Testis (tissue), 3 donors: ENCODE measurements around the gene USF2. TPM values are rescaled to one million over a fixed set of nuclear protein-coding genes. Genes with fewer than 3 reads are reported as not detected.

ENCODE experiments used
- DNase-seq: peaks from one replicate; pipeline ENCODE4 v3.0.0-alpha.2; 2019
- H3K27ac ChIP-seq, 2 donors: fragments of 200-600 bp; sonication (generic); one replicate each; pipeline ENCODE4 v1.5.1; 2019
- H3K27me3 ChIP-seq: fragments of 200-600 bp; sonication (generic); one replicate; pipeline ENCODE4 v1.5.1; 2019
- H3K36me3 ChIP-seq: fragments of 200-600 bp; sonication (generic); one replicate; pipeline ENCODE4 v1.5.1; 2017; ENCODE audit warnings: low read depth; ENCODE audit errors: missing control alignments
- H3K4me1 ChIP-seq: fragments of 200-600 bp; sonication (generic); one replicate; pipeline ENCODE4 v1.5.1; 2019
- H3K4me3 ChIP-seq, 2 donors: fragments of 200-600 bp; sonication (generic); one replicate each; pipeline ENCODE4 v1.5.1; 2017 to 2019
- H3K9me3 ChIP-seq: fragments of 200-600 bp; sonication (generic); one replicate; pipeline ENCODE4 v1.5.1; 2017
- POLR2A ChIP-seq: fragments of 450-650 bp; IDR thresholded peaks from one replicate; pipeline ENCODE4 v1.6.1; 2017; ENCODE audit warnings: antibody characterized with exemption, mild to moderate bottlenecking, moderate library complexity
- WGBS, 2 donors: methylation state at CpG; one replicate each; pipeline ENCODE4 v1.1.5; 2018; 5-methylcytosine and 5-hydroxymethylcytosine counted together
- intact Hi-C: fragments of 100-400 bp; cut with DNase I; formaldehyde crosslinking; loops from one replicate; pipeline ENCODE4 v1.15.1; 2023; ENCODE audit warnings: low total_unique reads
- polyA plus RNA-seq: library from polyadenylated mRNA; stranded (reverse); fragments of 350-450 nt; fragmentation: Illumina TruSeq; extraction: RNeasy Lipid Tissue Mini Kit (QIAGEN cat#74804); gene quantifications from one replicate; pipeline ENCODE4 v1.2.3, GENCODE V29; 2014; ENCODE audit warnings: low read depth, low replicate concordance; ENCODE audit not compliant: insufficient read depth
- total RNA-seq, 2 donors: library from RNA; depleted of rRNA; stranded (reverse); fragments of >200 nt; gene quantifications; one replicate each; pipeline ENCODE4 v1.2.3, GENCODE V29; 2016
- TF ChIP-seq, protein P1 (sequence below), 3 experiments: fragments of 450-650 bp in 2 of 3; fragments of 200-600 bp in 1 of 3; sonication (generic) in 1 of 3; IDR thresholded peaks; one replicate each; pipeline ENCODE4 v1.5.1; 2016 to 2019; ENCODE audit warnings: antibody characterized with exemption in 3 of 3, mild to moderate bottlenecking in 2 of 3, moderate library complexity in 1 of 3

The USF2 gene
- total and polyA plus RNA-seq, 3 donors from 2014 or later: 83.1 to 123 (median 105) TPM

DNA sequence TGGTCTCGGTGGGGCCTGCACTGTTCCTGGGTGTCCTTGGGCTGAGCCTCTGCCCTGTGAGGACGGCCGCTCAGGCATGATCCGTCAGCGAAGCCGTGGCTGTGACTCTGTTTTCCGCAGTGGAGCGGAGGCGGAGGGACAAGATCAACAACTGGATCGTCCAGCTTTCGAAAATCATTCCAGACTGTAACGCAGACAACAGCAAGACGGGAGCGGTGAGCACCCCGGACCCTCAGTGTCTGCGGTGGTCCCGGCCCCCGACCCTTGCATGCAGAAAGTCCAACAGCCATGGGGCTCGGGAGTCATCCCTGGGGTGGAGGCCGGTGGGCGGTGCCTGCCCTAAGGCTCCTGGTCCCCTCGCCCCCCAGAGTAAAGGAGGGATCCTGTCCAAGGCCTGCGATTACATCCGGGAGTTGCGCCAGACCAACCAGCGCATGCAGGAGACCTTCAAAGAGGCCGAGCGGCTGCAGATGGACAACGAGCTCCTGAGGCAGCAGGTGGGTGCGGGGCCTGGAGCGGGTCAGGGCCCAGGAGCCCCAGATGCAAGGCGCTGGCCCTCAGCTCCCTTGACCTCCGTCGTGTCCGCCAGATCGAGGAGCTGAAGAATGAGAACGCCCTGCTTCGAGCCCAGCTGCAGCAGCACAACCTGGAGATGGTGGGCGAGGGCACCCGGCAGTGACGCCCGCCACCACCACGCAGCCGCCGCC is 10.0 kb downstream of the USF2 start:
- H3K4me1 ChIP-seq: peaks cover 12% of the 10 kb centered on the region
- no peaks in the 10 kb centered on the region for H3K36me3 ChIP-seq
- TF ChIP-seq, protein P1, sequence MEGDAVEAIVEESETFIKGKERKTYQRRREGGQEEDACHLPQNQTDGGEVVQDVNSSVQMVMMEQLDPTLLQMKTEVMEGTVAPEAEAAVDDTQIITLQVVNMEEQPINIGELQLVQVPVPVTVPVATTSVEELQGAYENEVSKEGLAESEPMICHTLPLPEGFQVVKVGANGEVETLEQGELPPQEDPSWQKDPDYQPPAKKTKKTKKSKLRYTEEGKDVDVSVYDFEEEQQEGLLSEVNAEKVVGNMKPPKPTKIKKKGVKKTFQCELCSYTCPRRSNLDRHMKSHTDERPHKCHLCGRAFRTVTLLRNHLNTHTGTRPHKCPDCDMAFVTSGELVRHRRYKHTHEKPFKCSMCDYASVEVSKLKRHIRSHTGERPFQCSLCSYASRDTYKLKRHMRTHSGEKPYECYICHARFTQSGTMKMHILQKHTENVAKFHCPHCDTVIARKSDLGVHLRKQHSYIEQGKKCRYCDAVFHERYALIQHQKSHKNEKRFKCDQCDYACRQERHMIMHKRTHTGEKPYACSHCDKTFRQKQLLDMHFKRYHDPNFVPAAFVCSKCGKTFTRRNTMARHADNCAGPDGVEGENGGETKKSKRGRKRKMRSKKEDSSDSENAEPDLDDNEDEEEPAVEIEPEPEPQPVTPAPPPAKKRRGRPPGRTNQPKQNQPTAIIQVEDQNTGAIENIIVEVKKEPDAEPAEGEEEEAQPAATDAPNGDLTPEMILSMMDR (IDR thresholded peaks at IDR 0.05): no peak
- TF ChIP-seq POLR2A: no peak
- DNase-seq: peak; percentile 41
- H3K4me3 ChIP-seq: no peak overlapping the region
- intact Hi-C loops: no loop called here
- H3K27ac ChIP-seq: peak overlapping the region in 1 of 2 donors; percentile 7
- H3K27me3 ChIP-seq: no peaks in the 10 kb centered on the region
- no peaks in the 10 kb centered on the region for H3K9me3 ChIP-seq
- WGBS, 2 donors: 72 to 93% methylated on average over 8 to 41 of the region's 45 CpGs

DNA sequence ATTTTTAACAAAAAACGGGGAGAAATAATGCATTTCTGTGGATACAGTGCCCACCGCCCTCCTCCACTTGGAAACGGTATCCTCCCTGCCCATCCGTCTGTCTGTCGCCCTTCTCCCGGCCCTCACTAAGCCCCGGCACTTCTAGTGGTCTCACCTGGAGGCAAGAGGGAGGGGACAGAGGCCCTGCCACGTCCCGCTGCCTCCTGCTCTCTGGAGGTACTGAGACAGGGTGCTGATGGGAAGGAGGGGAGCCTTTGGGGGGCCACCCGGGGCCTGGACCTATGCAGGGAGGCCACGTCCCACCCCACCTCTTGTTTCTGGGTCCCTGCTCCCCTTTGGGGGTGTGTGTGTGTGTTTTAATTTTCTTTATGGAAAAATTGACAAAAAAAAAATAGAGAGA is 10.6 kb downstream of the USF2 start:
- TF ChIP-seq POLR2A: no peak
- TF ChIP-seq, protein P1 (IDR thresholded peaks at IDR 0.05): no peak
- Histone ChIP-seq H3K9me3 (no peaks in the 10 kb centered on the region), H3K4me1 (peaks cover 12% of the 10 kb centered on the region), H3K36me3 (no peaks in the 10 kb centered on the region), H3K27ac (no peak overlapping the region), H3K4me3 (no peak overlapping the region), H3K27me3 (no peaks in the 10 kb centered on the region)
- WGBS, 2 donors: 73 to 83% methylated on average over 11 of the region's 11 CpGs
- no peak for DNase-seq
- intact Hi-C loops: no loop called here

GRCh38 chr19:35279985-35280821 is 11.4 kb downstream of the USF2 start:
- Histone ChIP-seq H3K27ac (no peak overlapping the region), H3K27me3 (no peaks in the 10 kb centered on the region), H3K4me3 (no peak overlapping the region), H3K4me1 (peaks cover 12% of the 10 kb centered on the region), H3K9me3 (no peaks in the 10 kb centered on the region), H3K36me3 (no peaks in the 10 kb centered on the region)
- DNase-seq: no peak
- TF ChIP-seq, protein P1 (IDR thresholded peaks at IDR 0.05): no peak
- TF ChIP-seq POLR2A: no peak
- 60 to 64% methylated on average over 5 to 12 of the region's 12 CpGs for WGBS, 2 donors
- intact Hi-C loops: no loop called here

GRCh38 chr19:35281303-35281702 is 12.5 kb downstream of the USF2 start:
- DNase-seq: no peak
- intact Hi-C loops: no loop called here
- Histone ChIP-seq H3K9me3 (no peaks in the 10 kb centered on the region), H3K27me3 (no peaks in the 10 kb centered on the region), H3K4me3 (no peak overlapping the region), H3K27ac (no peak overlapping the region), H3K4me1 (peaks cover 12% of the 10 kb centered on the region), H3K36me3 (no peaks in the 10 kb centered on the region)
- no peak for TF ChIP-seq POLR2A
- TF ChIP-seq, protein P1 (IDR thresholded peaks at IDR 0.05): no peak
- WGBS, 2 donors: 78 to 89% methylated on average over 4 of the region's 4 CpGs
